ENCODE data around the gene PLP2. TPM values are rescaled to one million over a fixed set of nuclear protein-coding genes. Genes with fewer than 3 reads are reported as not detected.

The PLP2 gene
- total RNA-seq, 1 experiment from 2014 or later, result 94.5 TPM

GRCh38 chrX:49204017-49204416, 32.3 kb downstream of the PLP2 start:
- TF ChIP-seq EZH2 (IDR thresholded peaks at IDR 0.05; ENCODE audit: low read depth), result no peak
- TF ChIP-seq, protein P1, sequence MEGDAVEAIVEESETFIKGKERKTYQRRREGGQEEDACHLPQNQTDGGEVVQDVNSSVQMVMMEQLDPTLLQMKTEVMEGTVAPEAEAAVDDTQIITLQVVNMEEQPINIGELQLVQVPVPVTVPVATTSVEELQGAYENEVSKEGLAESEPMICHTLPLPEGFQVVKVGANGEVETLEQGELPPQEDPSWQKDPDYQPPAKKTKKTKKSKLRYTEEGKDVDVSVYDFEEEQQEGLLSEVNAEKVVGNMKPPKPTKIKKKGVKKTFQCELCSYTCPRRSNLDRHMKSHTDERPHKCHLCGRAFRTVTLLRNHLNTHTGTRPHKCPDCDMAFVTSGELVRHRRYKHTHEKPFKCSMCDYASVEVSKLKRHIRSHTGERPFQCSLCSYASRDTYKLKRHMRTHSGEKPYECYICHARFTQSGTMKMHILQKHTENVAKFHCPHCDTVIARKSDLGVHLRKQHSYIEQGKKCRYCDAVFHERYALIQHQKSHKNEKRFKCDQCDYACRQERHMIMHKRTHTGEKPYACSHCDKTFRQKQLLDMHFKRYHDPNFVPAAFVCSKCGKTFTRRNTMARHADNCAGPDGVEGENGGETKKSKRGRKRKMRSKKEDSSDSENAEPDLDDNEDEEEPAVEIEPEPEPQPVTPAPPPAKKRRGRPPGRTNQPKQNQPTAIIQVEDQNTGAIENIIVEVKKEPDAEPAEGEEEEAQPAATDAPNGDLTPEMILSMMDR (conservative IDR thresholded peaks at IDR 0.05), result no peak
- no peak overlapping the region for H3K4me3 ChIP-seq

DNA sequence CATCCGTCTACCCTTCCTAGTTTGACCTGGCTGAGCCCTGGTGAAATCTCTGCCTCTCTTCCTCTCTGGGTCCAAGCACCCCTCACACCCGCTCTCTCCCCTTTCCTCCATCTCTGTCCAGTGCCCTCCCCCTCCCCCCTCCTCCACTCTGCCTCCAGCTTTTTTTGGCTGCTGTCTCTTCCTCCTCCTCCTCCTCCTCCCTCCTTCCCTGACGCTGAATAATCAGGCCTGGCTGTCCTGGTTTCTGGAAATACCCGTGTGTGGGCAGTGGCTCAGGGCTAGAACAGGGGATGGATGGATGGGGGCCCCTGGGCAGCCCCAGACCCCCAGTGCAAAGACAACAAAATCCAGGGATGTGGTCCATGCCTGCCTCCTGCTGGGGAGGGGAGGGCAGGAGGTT, 33.0 kb downstream of the PLP2 start:
- CTCF ChIA-PET, result no interaction called here
- no peaks in the 10 kb centered on the region for H3K9me3 ChIP-seq (ENCODE audit: insufficient read depth, low read depth)

More at GRCh38 chrX:49204017-49204416, 32.3 kb downstream of the PLP2 start:
- CTCF ChIA-PET, result no interaction called here
- Histone ChIP-seq H3K4me1 (replicated peaks; ENCODE audit: insufficient read depth) (no peaks in the 10 kb centered on the region), H3K9me2 (ENCODE audit: insufficient read depth) (no peaks in the 10 kb centered on the region), H3K27me3 (ENCODE audit: insufficient read depth, low read depth) (no peaks in the 10 kb centered on the region), H3F3A (ENCODE audit: insufficient read depth, low read depth) (no peaks in the 10 kb centered on the region), H2AFZ (no peak overlapping the region), H4K20me1 (ENCODE audit: insufficient read depth) (no peaks in the 10 kb centered on the region), H3K36me3 (ENCODE audit: low read depth) (no peaks in the 10 kb centered on the region), H3K27ac (no peak overlapping the region), H3K79me2 (ENCODE audit: low read depth) (no peaks in the 10 kb centered on the region), H3K9me3 (ENCODE audit: insufficient read depth, low read depth) (no peaks in the 10 kb centered on the region), H3K4me2 (no peak overlapping the region)
- BruUV-seq (replicated peaks), result no TSS peak
- DNase-seq, result no peak
- intact Hi-C loops (cut with micrococcal nuclease; ENCODE audit: unreplicated experiment), result no loop called here
- POLR2A ChIA-PET (ENCODE audit: unreplicated experiment), result no interaction called here

DNA sequence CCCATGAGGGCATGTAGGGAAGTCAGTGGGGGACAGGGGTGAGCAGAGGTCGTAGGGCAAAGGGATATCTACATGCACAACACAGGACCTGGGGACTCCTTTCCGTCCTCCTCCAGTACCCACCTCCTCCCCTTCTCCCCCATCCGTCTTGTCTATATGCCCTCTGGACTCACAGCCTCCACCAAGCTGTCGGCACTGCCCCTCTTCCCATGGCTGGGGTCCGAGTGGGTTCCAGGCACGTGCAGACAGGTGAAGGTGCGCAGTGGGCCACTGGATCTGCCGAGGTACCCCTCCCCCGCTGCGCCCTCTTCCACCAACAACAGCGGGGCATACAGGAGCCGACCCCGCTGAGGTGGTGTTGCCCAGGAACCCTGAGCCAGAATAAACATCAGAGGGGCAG, 33.7 kb downstream of the PLP2 start:
- no peak for DNase-seq
- Histone ChIP-seq H3K4me1 (replicated peaks; ENCODE audit: insufficient read depth) (no peaks in the 10 kb centered on the region), H3K4me2 (no peak overlapping the region), H3K4me3 (no peak overlapping the region), H3K27me3 (ENCODE audit: insufficient read depth, low read depth) (no peaks in the 10 kb centered on the region), H3K27ac (no peak overlapping the region), H4K20me1 (ENCODE audit: insufficient read depth) (no peaks in the 10 kb centered on the region), H3F3A (ENCODE audit: insufficient read depth, low read depth) (no peaks in the 10 kb centered on the region), H3K36me3 (ENCODE audit: low read depth) (no peaks in the 10 kb centered on the region), H3K9me3 (ENCODE audit: insufficient read depth, low read depth) (no peaks in the 10 kb centered on the region), H3K9me2 (ENCODE audit: insufficient read depth) (no peaks in the 10 kb centered on the region), H2AFZ (no peak overlapping the region), H3K79me2 (ENCODE audit: low read depth) (no peaks in the 10 kb centered on the region)
- TF ChIP-seq EZH2 (IDR thresholded peaks at IDR 0.05; ENCODE audit: low read depth), result no peak
- TF ChIP-seq, protein P1 (conservative IDR thresholded peaks at IDR 0.05), result no peak
- intact Hi-C loops (cut with micrococcal nuclease; ENCODE audit: unreplicated experiment), result no loop called here
- ChIA-PET POLR2A (ENCODE audit: unreplicated experiment) (no interaction called here), CTCF (no interaction called here)
- BruUV-seq (replicated peaks), result no TSS peak

More for the DNA sequence above, 33.0 kb downstream of the PLP2 start:
- TF ChIP-seq, protein P1 (conservative IDR thresholded peaks at IDR 0.05), result no peak
- TF ChIP-seq EZH2 (IDR thresholded peaks at IDR 0.05; ENCODE audit: low read depth), result no peak
- intact Hi-C loops (cut with micrococcal nuclease; ENCODE audit: unreplicated experiment), result no loop called here
- Histone ChIP-seq H3K4me3 (no peak overlapping the region), H3K27me3 (ENCODE audit: insufficient read depth, low read depth) (no peaks in the 10 kb centered on the region), H3F3A (ENCODE audit: insufficient read depth, low read depth) (no peaks in the 10 kb centered on the region), H3K79me2 (ENCODE audit: low read depth) (no peaks in the 10 kb centered on the region), H3K9me2 (ENCODE audit: insufficient read depth) (no peaks in the 10 kb centered on the region), H3K4me2 (no peak overlapping the region), H2AFZ (no peak overlapping the region), H3K4me1 (replicated peaks; ENCODE audit: insufficient read depth) (no peaks in the 10 kb centered on the region), H4K20me1 (ENCODE audit: insufficient read depth) (no peaks in the 10 kb centered on the region), H3K27ac (no peak overlapping the region), H3K36me3 (ENCODE audit: low read depth) (no peaks in the 10 kb centered on the region)
- POLR2A ChIA-PET (ENCODE audit: unreplicated experiment), result no interaction called here
- no peak for DNase-seq
- no TSS peak for BruUV-seq (replicated peaks)
